Hematopoietic multipotent progenitor cell treated with erythropoietin and hydrocortisone succinate and interleukin-3 and kit ligand, for 4 days (in vitro differentiated cells): ENCODE results near the gene SLC6A11.

Experiments
- DNase-seq: peaks from one replicate; pipeline ENCODE4 v3.0.0-alpha.2; 2015

SLC6A11 gene

GRCh38 chr3:10792208-10792607 is 23.8 kb upstream of the SLC6A11 start:
- DNase-seq, result no peak

DNA sequence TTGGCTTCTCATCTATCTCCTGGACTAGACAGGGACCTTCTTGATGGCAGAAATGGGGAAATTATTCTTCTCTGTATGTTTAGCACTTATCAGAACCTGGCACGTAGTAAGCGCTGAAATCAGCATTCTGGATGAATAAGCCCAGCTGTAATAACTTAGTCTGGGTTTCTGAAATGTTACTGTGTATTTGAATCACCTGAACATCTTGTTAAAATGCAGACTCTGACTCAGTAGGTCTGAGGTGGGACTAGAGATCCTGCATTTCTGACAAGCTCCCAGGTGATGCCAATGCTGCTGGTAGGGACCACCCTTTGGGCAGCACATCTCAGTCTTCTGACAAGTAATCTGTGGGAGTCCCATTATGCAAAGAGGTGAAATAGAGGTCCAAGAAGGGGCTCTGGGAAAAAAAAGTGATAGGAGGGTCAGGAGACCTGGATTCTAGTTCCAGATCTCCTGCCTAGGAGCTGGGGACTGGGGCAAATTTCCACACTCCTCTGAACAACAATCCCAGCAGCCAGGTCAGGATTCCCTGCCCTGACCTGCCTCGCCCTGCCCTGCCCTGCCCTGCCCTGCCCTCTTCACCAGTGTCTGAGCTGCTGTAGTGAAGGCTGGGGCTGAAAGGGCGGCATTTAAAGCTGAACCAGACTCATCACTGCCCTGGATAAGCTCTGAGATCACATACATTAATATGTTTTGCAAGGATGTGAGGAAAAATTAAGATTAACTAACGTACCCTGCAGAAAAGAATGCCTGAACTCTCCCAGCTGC is 17.2 kb upstream of the SLC6A11 start:
- DNase-seq, result no peak

DNA sequence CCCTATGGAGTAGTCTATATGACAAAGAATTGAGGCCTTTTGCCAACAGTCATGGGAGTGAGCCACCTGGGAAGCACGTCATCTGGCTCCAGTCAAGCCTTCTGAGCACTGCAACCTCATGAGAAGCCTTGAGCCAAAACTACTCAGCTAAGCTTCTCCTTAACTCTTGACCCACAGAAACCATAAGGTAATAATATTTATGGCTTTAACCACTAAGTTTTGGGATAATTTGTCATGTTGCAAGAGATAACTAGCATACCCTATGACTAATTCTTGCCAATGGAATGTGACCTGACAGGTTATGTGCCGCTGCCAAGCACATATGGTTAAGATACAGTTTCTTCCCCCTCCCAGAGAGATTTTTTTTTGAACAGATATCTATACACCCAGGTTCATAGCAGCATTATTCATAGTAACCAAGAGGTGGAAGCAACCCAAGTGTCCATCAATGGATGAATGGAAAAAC is 11.8 kb upstream of the SLC6A11 start:
- DNase-seq, result no peak

DNA sequence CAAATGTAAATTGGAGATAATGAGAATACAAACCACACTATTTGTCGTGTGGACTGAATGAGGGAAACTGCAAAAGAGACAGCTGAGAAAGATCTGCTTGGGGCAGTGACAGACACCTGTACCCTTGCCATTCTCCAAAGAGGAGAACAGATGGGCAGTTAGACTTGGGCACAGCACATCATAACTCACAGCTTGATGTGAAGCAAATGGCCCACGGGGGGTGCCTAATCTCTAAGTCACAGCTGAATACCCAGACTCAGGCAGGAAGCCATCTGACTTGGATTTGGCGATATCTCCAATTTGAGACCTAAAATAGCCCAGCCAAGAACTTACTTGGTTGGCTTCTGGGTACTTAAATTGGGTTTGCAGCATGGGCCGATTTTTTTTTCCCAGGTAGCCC is 10.0 kb upstream of the SLC6A11 start:
- peak; percentile 40 for DNase-seq

DNA sequence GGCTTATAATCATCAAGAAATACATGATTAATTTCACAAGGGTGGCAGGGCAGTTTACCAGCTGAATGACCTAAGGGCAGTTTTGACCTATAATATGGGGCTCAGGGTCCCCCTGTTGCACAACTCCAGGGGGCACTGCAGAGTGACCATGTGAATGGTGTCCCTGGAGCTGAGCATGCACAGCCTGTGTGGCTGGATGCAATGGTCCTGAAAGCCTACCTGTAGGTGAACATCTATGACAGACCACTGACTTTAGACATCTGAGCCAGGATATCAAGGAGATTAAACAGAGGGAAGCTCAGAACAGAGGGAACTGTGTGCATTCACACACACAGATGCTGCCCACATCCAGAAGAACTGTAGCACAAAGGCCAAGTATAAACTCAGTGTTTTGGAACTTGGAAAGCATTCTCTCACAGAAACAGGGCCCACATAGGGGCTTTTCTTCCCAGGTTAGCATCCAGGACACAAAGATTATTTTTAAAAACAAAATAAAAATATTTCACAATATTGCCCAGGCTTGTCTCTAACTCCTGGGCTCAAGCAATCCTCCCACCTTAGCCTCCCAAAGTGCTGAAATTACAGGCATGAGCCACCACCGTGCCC is 7.8 kb upstream of the SLC6A11 start:
- DNase-seq, result no peak

- DNase-seq, result no peak
Observed at GRCh38 chr3:10808974-10809373, 7.1 kb upstream of the SLC6A11 start.

DNA sequence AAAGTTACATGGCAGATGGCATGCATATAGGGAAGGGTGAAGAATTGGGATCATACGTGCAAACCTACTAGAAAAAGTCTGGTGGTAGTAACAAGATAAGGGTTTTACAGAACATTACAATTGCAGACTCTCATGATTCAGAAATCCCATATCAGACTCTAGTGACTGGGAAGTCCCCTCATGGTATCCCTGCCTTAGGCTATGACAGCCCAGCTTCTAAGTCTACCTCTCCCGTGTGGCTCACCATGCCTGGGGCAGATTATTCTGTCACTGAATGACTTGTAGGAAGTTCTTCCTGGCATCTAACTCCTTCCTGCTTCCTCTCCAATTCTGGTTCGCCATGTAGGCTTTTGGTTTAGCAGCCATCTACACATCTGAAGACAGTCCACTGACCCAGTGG is 5.7 kb upstream of the SLC6A11 start:
- DNase-seq, result no peak

DNA sequence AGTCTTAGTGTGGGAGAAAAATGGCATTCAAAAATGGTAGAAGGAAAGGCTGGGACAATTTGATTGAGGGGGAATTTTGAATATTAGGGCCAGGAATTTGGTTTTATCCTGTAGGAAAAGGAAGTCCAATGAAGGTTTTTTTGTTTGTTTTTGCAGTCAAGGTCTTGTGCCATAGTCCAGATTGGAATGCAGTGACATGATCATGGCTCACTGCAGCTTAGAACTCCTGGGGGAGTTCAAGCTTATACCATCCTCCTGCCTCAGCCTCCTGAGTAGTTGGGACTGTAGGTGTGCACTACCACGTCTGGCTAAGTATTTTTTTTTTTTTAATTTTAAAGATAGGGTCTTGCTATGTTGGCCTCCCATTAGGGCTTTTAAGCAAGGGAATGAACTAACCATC is 2.6 kb upstream of the SLC6A11 start:
- DNase-seq, result no peak

DNA sequence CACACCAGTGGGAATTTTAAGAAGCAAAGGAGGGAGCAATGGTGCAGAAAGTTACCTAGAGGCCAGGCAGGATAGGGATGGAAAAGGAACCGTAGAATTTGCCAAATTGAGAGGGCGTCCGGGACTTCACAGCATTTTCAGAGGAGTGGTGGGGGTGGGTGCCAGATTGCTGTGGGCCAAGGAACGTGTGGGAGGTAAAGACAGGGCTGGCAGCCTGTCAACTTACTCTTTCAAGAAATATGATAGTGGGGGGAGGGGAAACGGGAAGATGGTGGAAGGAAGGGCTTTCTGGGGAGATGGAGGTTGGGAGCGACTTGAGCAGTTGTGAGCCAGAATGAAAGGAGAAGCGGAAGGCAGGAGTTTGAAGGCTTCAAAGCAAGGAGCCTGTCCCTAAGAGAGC is 1.4 kb upstream of the SLC6A11 start:
- no peak for DNase-seq

- DNase-seq, result no peak
Observed at GRCh38 chr3:10815487-10815886, 541 bp upstream of the SLC6A11 start.

GRCh38 chr3:10816863-10817253 is 830 bp downstream of the SLC6A11 start:
- no peak for DNase-seq

GRCh38 chr3:10817506-10817905 is 1.5 kb downstream of the SLC6A11 start:
- no peak for DNase-seq

GRCh38 chr3:10822055-10822454 is 6.0 kb downstream of the SLC6A11 start:
- no peak for DNase-seq

DNA sequence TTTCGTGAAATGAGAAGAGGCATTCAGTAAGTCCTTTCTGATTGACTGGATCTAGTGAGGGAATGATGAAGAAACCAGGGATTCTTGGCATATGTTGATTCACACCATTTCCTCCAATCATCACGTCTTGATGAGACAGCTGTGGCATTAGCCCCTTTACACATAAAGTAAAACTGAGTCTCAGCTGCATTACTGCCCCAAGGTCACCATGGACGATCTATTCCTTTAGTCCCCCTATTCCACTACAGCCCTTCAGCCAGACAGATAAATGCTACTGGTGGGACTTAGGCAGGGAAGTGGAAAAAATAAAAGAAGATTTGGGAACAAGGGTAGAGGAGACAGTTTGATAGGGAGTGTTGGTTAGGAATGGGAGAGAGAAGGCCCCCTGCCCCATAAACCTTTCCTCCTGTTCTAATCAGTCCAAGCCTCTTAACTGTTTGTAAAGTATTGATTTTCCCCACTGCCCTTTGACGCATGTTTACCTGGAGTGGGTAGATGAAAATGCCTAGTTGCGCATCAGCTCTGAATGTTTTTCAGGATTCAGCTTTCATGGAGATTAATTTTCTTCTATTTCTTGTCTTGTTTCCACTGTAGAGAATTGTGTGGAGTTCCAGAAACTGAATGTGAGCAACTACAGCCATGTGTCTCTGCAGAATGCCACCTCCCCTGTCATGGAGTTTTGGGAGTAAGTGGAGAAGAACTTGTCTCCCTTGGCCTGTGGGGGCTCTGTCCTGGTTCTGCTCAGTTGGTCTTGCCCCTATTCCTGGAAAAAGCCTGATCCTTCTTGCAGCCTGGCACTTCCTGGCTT is 6.9 kb downstream of the SLC6A11 start:
- DNase-seq, result no peak

- no peak for DNase-seq
Observed at GRCh38 chr3:10823516-10823818, 7.4 kb downstream of the SLC6A11 start.

DNA sequence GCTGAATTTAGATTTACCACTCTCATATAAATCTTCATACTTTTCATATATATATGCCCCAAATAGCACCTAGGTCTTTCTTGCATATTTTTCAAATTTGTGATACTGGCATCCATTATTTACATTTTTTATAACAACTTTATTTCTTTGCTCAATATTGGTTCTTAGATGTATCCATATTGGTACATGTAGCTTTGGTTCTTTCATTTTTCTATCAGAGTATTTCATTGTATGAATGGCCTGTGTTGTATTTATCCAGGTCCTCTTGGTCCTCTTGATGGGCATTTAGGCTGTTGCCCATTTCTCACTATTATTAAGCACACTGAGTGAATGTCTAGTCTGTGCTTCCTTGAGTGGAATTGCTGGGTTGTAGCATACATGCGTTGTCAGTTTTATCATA is 8.4 kb downstream of the SLC6A11 start:
- no peak for DNase-seq

DNA sequence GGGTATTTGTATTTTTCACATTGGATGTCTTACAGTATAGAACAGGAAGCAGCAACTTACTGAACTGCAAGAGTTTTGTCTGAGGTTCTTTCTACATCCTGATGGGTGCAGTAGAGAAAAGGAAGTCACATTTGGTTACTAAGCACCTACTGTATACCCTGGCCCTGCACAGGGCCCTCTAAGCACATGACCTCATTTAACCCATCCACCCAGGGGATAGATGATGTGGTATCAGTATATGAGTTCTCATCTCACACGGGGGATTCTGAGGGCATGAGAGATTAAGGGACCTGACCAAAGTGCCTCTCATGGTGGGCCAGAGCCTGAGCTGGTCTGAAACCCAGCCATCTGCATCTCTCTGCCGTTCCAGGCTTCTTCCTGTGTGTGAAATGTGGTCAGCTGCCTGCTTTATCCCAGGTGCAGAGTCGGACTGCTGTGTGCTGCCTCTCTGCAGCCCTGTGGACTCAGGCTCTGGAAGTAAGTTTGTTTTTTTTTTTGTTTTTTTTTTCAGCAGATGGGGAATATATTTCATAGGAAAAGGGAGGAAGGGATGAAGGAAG is 17.9 kb downstream of the SLC6A11 start:
- peak; percentile 12 for DNase-seq

- DNase-seq, result no peak
Observed at GRCh38 chr3:10834951-10835350, 18.9 kb downstream of the SLC6A11 start.

DNA sequence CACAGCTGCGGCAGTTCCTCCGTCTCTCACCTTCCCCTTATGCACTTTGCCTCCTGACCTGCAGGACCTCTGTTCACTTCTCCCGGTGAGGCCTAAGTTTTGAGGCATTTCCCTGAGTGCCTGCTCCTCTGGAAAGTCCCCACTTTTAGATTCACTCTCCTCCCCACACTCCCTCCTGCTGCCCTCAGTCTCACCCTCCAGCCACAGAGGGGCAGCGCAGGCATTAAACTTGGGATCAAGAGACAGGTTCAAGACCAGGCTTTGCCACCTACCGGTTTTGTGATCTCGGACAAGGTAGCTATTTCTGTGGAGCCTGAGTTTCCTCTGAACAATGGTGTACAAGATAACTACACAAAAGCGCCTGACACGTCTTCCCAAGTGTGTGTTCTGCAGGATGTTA is 19.4 kb downstream of the SLC6A11 start:
- DNase-seq, result peak; percentile 23

DNA sequence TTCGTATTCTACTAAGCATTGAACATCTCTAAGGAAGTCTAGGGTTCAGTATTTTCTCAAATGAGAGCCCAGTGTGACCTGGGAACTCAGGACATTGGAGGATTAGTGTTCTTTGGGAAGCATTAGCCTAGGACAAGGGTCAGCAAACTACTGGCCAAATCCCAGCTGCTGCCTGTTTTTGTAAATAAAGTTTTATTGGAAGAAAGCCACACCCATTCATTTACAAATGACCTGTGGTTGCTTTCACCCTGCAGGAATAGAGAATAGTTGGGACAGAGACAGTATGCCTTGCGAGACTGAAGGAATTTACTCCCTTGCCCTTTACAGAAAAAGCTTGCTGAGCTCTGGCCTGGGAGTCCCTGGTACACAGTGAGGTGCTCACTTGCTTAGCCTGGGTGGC is 20.6 kb downstream of the SLC6A11 start:
- no peak for DNase-seq

- no peak for DNase-seq
Observed at GRCh38 chr3:10837849-10838248, 21.8 kb downstream of the SLC6A11 start.

DNA sequence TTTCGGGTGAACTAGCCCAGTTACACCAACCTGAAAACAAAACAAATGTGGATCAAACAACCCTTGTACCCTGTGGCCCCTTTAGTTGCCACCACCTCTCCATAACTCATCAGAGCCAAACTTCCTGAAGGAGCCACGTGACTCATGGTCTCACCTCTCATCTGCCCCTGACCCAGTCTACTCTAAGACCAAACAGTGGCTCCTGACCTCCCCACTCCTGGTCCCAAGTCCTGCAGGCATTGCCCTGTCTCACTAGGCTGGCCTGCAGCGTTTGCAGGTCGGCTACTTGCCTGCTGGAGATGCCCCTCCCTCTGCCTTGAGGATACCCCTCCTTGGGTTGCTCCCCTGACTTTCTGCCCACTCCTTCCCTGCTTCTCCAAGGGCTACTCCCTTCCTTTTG is 23.1 kb downstream of the SLC6A11 start:
- DNase-seq, result no peak

GRCh38 chr3:10841100-10841499 is 25.1 kb downstream of the SLC6A11 start:
- DNase-seq, result no peak

DNA sequence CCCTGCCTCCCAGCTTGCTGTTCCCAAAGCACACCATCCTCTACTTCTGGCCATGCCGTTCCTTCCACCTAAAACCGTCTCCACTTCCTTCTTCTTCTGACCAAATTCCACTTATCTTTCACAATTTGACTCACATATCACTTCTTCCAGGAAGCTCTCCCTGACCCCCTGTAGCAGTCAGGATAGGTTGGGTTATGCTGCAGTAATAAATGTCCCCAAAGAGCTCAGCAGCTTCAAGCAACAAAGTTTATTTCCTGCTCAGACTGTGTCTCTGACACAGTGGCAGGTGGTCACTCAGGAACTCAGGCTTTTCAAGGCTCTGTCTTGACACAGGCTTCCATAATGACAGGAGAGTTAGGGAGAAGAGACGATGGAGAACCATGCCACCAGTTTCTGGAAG is 27.4 kb downstream of the SLC6A11 start:
- DNase-seq, result no peak
